Adipocyte (in vitro differentiated cells): ENCODE measurements around the gene COL4A3.

ENCODE experiments used
- DNase-seq: peaks from one replicate; pipeline ENCODE4 v3.0.0-alpha.2; 2015; ENCODE audit warnings: low read depth
- H3K27me3 ChIP-seq: replicated peaks from 2 replicates; pipeline ENCODE4 v1.7.0; 2013; ENCODE audit warnings: mild to moderate bottlenecking, low read length, moderate library complexity; ENCODE audit not compliant: control insufficient read depth, insufficient read depth
- H3K36me3 ChIP-seq: 2 replicates; pipeline ENCODE4 v1.7.0; 2013; ENCODE audit warnings: low read length, mild to moderate bottlenecking, moderate library complexity; ENCODE audit not compliant: control insufficient read depth, insufficient read depth, severe bottlenecking
- H3K4me1 ChIP-seq: 2 replicates; pipeline ENCODE4 v1.7.0; 2013; ENCODE audit warnings: mild to moderate bottlenecking, low read length, moderate library complexity; ENCODE audit not compliant: control insufficient read depth, insufficient read depth
- H3K4me3 ChIP-seq: 2 replicates; pipeline ENCODE4 v1.7.0; 2013; ENCODE audit warnings: mild to moderate bottlenecking, low read length, moderate library complexity
- H3K9ac ChIP-seq: 2 replicates; pipeline ENCODE4 v1.7.0; 2013; ENCODE audit warnings: mild to moderate bottlenecking, low read length, moderate library complexity
- H3K9me3 ChIP-seq: 2 replicates; pipeline ENCODE4 v1.7.0; 2013; ENCODE audit warnings: mild to moderate bottlenecking, low read length, moderate library complexity; ENCODE audit not compliant: control insufficient read depth

COL4A3 gene

DNA sequence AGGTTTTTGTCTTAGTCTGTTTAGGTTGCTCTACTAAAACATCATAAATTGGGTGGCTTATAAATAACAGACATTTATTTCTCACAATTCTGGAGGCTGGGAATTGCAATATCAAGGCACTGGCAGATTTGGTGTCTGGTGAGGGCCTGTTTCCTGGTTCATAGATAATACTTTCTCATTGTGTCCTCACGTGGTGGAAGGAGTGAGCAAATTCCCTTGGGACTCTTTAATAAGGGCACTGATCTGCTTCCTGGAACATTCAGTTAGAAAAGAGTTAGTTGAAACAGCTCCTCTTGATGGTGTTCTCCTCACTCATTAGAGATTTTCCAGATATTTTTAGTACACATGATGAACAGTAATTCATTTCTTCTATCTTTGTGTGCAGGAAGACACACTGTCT, 22.3 kb downstream of the COL4A3 start:
- DNase-seq: no peak
- Histone ChIP-seq H3K9me3 (peaks cover 5% of the 10 kb centered on the region), H3K27me3 (no peaks in the 10 kb centered on the region), H3K36me3 (no peaks in the 10 kb centered on the region), H3K4me3 (no peak overlapping the region), H3K4me1 (peaks cover 13% of the 10 kb centered on the region), H3K9ac (no peak overlapping the region)

DNA sequence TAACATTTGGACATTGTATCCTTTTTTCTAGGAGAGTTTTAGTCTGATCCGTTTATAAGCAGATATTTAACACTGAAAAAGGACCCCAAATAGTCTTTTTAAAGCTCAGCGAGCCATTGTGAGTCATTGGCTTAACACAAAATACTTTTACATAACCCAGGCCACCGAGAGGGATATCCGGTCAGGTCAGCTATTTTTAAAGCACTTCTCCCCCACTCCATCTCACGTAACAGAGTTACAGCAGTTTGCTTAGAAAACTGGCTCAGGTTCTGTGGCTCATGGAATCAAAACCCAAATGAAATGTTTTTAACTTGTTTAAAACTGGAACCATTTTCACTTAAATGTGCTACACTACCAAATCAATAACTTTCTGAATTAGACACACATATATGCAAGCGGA, 23.9 kb downstream of the COL4A3 start:
- peak; percentile 57 for DNase-seq
- Histone ChIP-seq H3K36me3 (no peaks in the 10 kb centered on the region), H3K9me3 (peaks cover 5% of the 10 kb centered on the region), H3K4me1 (peaks cover 18% of the 10 kb centered on the region), H3K4me3 (no peak overlapping the region), H3K27me3 (no peaks in the 10 kb centered on the region), H3K9ac (no peak overlapping the region)

DNA sequence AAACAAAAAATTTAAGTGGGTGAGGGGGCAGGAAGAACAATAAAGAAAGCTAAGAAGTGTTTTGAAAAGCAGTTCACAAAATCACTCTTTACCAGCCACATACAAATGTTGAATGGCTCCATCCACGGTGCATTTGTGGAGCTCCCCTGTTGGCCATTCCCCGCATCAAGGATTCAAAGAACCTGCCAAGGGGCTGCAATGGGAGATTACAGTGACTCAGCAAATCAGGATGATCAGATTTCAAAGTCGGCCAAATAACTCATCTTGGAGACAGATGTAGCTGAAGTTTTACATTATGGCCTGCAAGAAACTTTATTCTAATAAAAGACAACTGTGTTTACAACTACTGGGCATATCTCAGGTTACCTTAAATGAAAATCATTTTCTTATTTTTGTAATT, 26.9 kb downstream of the COL4A3 start:
- no peaks in the 10 kb centered on the region for H3K27me3 ChIP-seq
- DNase-seq: peak; percentile 55
- peaks cover 18% of the 10 kb centered on the region for H3K4me1 ChIP-seq
- no peak overlapping the region for H3K4me3 ChIP-seq
- no peaks in the 10 kb centered on the region for H3K36me3 ChIP-seq
- H3K9me3 ChIP-seq: no peaks in the 10 kb centered on the region
- no peak overlapping the region for H3K9ac ChIP-seq

DNA sequence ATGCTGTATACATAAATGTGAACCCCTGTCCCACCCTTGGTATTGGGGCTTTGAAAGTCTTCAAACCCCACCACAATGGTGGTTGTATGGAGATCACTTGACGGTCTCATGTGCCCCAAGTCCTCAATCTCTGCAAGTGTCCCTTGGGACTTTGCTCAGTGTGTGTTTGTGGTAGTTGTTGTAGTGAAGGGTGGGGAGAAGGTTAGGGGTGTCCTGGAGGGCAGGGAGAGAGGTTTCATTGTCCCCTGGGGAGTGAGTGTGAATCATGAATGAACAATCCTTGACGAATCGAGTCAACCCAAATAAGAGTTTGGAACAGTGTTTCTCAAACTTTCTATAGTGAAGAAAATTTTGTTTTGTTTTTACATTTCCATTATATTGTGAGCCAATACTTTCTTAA, 28.1 kb downstream of the COL4A3 start:
- H3K9ac ChIP-seq: no peak overlapping the region
- peaks cover 18% of the 10 kb centered on the region for H3K4me1 ChIP-seq
- no peaks in the 10 kb centered on the region for H3K9me3 ChIP-seq
- no peaks in the 10 kb centered on the region for H3K27me3 ChIP-seq
- H3K4me3 ChIP-seq: no peak overlapping the region
- no peak for DNase-seq
- H3K36me3 ChIP-seq: no peaks in the 10 kb centered on the region

DNA sequence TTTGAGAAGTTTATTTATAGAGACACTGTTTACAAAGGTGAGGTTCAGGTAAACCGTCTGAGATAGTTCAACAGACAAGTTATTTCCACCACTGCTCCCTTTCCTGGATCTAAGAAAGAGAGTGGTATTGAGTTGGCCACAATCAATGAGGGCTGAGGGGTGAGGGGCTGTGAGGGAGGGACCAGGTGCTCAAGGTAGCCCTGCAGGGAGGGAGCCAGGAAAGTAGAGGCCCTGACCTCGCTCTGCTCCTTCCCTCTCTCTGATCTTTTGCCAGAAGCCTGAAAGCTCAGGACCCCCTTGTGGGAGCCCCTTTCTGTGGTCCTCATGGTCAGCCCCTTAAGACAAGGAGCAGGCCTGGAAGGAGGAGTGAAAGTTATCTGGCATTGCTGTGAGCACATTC, 29.8 kb downstream of the COL4A3 start:
- no peak for DNase-seq
- H3K4me3 ChIP-seq: no peak overlapping the region
- no peaks in the 10 kb centered on the region for H3K27me3 ChIP-seq
- H3K9ac ChIP-seq: no peak overlapping the region
- peaks cover 5% of the 10 kb centered on the region for H3K4me1 ChIP-seq
- H3K9me3 ChIP-seq: no peaks in the 10 kb centered on the region
- H3K36me3 ChIP-seq: no peaks in the 10 kb centered on the region

DNA sequence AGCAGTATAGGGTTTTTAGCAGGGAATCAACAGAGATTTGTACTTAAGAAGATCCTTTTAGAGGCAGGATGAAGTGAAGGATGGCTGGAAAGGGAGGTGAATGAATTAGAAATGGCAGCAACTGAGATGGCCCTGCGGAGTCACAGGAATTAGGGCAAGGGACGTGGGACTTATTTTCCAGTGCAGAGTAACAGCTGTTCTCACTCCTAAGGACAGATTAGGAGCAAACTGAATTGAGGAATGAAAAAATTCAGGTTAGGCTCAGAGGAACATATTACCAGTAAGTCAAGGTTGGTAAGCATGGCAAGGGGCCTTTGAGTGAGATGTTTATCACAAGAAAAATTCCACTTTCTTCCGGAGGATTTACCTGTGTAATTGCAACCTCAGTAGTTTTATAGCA, 34.4 kb downstream of the COL4A3 start:
- Histone ChIP-seq H3K27me3 (no peaks in the 10 kb centered on the region), H3K9ac (no peak overlapping the region), H3K36me3 (no peaks in the 10 kb centered on the region), H3K4me3 (no peak overlapping the region), H3K4me1 (no peaks in the 10 kb centered on the region), H3K9me3 (no peaks in the 10 kb centered on the region)
- no peak for DNase-seq

DNA sequence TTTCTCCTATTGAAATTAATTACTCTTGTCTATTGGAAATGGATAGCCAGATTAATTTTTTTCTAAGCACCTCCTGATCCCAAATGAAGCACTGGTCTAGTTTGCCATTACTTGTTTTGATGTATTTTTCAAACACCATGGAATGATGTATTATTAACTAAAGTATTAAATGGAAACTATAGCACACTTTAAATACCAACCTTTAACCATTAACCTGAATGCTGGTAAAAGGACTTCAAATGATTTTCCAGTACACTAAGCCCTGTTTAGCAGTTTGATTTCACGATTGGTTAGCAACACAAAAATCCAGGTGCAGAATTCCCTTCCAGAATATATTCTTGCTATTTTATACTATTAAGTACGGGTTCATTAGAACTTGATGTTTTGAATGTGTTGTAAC, 37.3 kb downstream of the COL4A3 start:
- Histone ChIP-seq H3K4me3 (no peak overlapping the region), H3K27me3 (no peaks in the 10 kb centered on the region), H3K4me1 (no peaks in the 10 kb centered on the region), H3K9ac (no peak overlapping the region), H3K36me3 (no peaks in the 10 kb centered on the region), H3K9me3 (no peaks in the 10 kb centered on the region)
- no peak for DNase-seq

DNA sequence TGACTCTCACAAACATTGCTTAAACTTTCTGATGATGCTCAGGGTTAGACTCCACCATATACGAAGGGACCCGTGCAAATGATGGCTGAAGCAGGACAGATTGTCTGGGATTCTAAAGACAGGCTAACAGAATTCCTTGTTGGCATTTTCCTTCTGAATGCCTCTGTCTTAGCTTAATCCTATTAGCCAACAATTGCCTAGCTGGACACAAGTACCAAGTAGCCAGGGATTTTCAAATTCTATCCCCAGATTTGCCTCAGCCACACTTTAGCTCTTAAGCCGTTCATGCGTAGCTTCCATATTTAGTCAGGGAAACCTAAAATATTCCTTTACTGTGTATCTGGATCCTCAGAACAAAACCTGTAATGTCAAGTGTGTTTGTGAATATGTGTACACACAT, 40.0 kb downstream of the COL4A3 start:
- no peak for DNase-seq
- Histone ChIP-seq H3K36me3 (no peaks in the 10 kb centered on the region), H3K9me3 (no peaks in the 10 kb centered on the region), H3K27me3 (no peaks in the 10 kb centered on the region), H3K9ac (no peak overlapping the region), H3K4me3 (no peak overlapping the region), H3K4me1 (no peaks in the 10 kb centered on the region)

DNA sequence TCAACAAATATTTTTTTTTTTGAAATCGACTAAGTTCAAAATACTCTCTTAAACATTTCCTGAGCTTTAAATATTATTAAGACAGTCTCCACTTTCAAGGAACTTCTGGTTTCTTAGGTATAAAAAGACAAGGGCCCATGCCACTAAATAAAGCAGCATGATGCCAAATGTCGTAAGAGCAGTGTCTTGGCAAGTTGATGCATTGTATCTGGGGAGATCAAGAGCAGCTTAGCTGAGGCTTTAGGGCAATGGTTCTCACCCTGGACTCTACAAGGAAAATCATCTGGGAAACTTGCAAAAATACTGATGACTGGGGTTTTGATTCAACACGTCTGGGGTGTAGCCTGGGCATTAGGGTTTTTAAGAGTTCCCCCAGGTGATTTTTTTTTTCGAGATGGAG, 41.3 kb downstream of the COL4A3 start:
- H3K27me3 ChIP-seq: no peaks in the 10 kb centered on the region
- DNase-seq: no peak
- H3K4me1 ChIP-seq: no peaks in the 10 kb centered on the region
- H3K4me3 ChIP-seq: no peak overlapping the region
- H3K9ac ChIP-seq: no peak overlapping the region
- H3K36me3 ChIP-seq: no peaks in the 10 kb centered on the region
- H3K9me3 ChIP-seq: no peaks in the 10 kb centered on the region

DNA sequence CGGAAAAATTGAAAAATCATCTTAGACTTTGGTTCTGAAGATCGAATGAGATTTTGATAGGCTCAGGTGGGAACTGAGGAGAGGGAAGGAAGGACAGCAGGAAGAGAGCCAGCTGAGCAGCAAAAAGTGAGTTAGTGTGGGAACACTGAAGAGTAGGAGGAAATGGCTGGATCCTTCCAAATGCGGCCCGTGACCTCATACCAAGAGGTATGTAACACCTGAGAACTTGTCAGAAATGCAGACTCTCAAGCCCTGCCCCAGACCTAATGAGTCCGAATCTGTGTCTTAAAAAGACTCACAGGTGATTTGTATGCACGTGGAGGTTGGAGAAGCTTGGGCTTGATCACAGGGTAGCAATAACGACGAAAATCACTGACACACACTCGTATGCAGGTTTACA, 42.0 kb downstream of the COL4A3 start:
- DNase-seq: no peak
- H3K9ac ChIP-seq: no peak overlapping the region
- no peak overlapping the region for H3K4me3 ChIP-seq
- no peaks in the 10 kb centered on the region for H3K36me3 ChIP-seq
- no peaks in the 10 kb centered on the region for H3K9me3 ChIP-seq
- no peaks in the 10 kb centered on the region for H3K27me3 ChIP-seq
- H3K4me1 ChIP-seq: no peaks in the 10 kb centered on the region

DNA sequence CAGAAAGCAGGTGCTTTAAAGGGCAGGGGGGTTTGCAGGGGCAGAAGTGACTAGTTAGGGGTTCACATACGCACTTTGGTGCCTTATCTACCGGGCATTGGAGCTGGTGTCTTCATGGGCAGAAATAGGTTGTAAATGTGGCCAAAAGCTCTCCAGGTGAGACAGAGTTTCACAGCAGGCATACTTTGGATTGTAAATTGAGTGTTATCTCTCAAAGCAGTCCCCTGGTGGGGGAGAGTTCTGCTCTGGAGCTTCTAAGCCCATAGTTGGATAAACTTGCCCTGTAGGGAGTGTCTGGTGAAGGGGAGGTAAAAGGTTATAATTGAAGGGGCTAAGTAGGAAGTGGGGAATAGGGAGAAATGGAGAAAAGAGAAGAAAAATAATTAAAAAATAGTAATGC, 43.1 kb downstream of the COL4A3 start:
- no peaks in the 10 kb centered on the region for H3K9me3 ChIP-seq
- no peak for DNase-seq
- no peak overlapping the region for H3K9ac ChIP-seq
- H3K4me1 ChIP-seq: no peaks in the 10 kb centered on the region
- H3K27me3 ChIP-seq: no peaks in the 10 kb centered on the region
- H3K36me3 ChIP-seq: no peaks in the 10 kb centered on the region
- no peak overlapping the region for H3K4me3 ChIP-seq

DNA sequence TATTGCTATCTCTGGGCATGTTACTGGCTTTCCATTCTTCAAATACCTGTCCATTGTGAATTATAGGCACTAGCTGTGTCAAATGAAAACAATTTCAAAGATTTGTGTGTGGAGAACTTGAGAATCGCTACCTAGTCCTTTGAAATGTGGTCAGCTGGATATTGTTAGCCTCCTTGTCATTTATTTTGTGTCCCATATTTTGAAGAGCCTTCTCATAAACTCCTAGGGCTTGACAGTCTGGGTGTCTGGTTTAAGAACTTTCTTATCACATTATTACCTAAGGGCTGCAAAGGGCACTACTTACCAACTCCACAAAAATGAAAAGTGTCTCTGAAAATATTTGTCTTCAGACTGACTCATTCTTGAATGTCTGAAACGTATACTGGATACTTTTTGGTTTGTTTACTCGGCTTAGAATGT, 50.2 kb downstream of the COL4A3 start:
- no peaks in the 10 kb centered on the region for H3K9me3 ChIP-seq
- peak; percentile 24 for DNase-seq
- no peak overlapping the region for H3K4me3 ChIP-seq
- H3K4me1 ChIP-seq: no peaks in the 10 kb centered on the region
- H3K9ac ChIP-seq: no peak overlapping the region
- no peaks in the 10 kb centered on the region for H3K36me3 ChIP-seq
- H3K27me3 ChIP-seq: no peaks in the 10 kb centered on the region
